ENCODE measurements around the gene RABGAP1.

- TF ChIP-seq CTCF (IDR thresholded peaks at IDR 0.05; ENCODE audit: insufficient read depth, low read depth, low read length) = no peak
- no peak for TF ChIP-seq EZH2 (IDR thresholded peaks at IDR 0.05; ENCODE audit: insufficient read depth, low read length)
Measured at GRCh38 chr9:123003466-123003865, 62.6 kb downstream of the RABGAP1 start.

All from astrocyte (in vitro differentiated cells and primary cell).